Measurements from ENCODE around the gene MYADML2.

MYADML2 gene

GRCh38 chr17:81902023-81902652, 44.9 kb downstream of the MYADML2 start, which contains the start of gene NPB:
Gene NPB, plus strand, starts transcription at chr17:81902238. Its CDS starts 40 bp downstream, at chr17:81902278.
- no peak for TF ChIP-seq CTCF (IDR thresholded peaks at IDR 0.05)
- no peaks in the 10 kb centered on the region for H3K9me3 ChIP-seq
- H3K27me3 ChIP-seq, result peaks cover 34% of the 10 kb centered on the region
- no peak within 1 kb of the TSS for H3K27ac ChIP-seq
- peaks cover 0 to 10% of the 10 kb centered on the region in 2 experiments for H3K4me1 ChIP-seq (ENCODE audit: control insufficient read depth in 1 of 2, insufficient read depth in 1 of 2, low read depth in 1 of 2, low read length in 1 of 2)
- no peak within 1 kb of the TSS for H3K4me3 ChIP-seq (ENCODE audit: low read depth in 1 of 2, low read length in 1 of 2)
- H3K36me3 ChIP-seq, result peaks cover 48% of the 10 kb centered on the region

GRCh38 chr17:81901167-81902022, 45.6 kb downstream of the MYADML2 start:
- H3K4me3 ChIP-seq (ENCODE audit: low read depth in 1 of 2, low read length in 1 of 2), result no peak overlapping the region
- no peak overlapping the region for H3K27ac ChIP-seq
- no peak for TF ChIP-seq CTCF (IDR thresholded peaks at IDR 0.05)
- H3K27me3 ChIP-seq, result peaks cover 34% of the 10 kb centered on the region
- H3K36me3 ChIP-seq, result peaks cover 53% of the 10 kb centered on the region
- H3K4me1 ChIP-seq (ENCODE audit: control insufficient read depth in 1 of 2, insufficient read depth in 1 of 2, low read depth in 1 of 2, low read length in 1 of 2), result peaks cover 0 to 10% of the 10 kb centered on the region in 2 experiments
- no peaks in the 10 kb centered on the region for H3K9me3 ChIP-seq

- Histone ChIP-seq H3K27me3 (peaks cover 34% of the 10 kb centered on the region), H3K27ac (no peak overlapping the region), H3K4me3 (ENCODE audit: low read depth in 1 of 2, low read length in 1 of 2) (no peak overlapping the region), H3K4me1 (ENCODE audit: control insufficient read depth in 1 of 2, insufficient read depth in 1 of 2, low read depth in 1 of 2, low read length in 1 of 2) (peaks cover 0 to 10% of the 10 kb centered on the region in 2 experiments), H3K9me3 (no peaks in the 10 kb centered on the region), H3K36me3 (peaks cover 64% of the 10 kb centered on the region)
- TF ChIP-seq CTCF (IDR thresholded peaks at IDR 0.05), result no peak
Measured at GRCh38 chr17:81900181-81900820, 46.7 kb downstream of the MYADML2 start.

- TF ChIP-seq CTCF (IDR thresholded peaks at IDR 0.05), result no peak
Measured at GRCh38 chr17:81899514-81900166, 47.4 kb downstream of the MYADML2 start.

GRCh38 chr17:81898885-81899284, 48.1 kb downstream of the MYADML2 start:
- peaks cover 68% of the 10 kb centered on the region for H3K36me3 ChIP-seq

More at GRCh38 chr17:81899514-81900166, 47.4 kb downstream of the MYADML2 start:
- Histone ChIP-seq H3K27ac (no peak overlapping the region), H3K4me3 (ENCODE audit: low read depth in 1 of 2, low read length in 1 of 2) (no peak overlapping the region), H3K36me3 (peaks cover 69% of the 10 kb centered on the region), H3K9me3 (no peaks in the 10 kb centered on the region), H3K4me1 (ENCODE audit: control insufficient read depth in 1 of 2, insufficient read depth in 1 of 2, low read depth in 1 of 2, low read length in 1 of 2) (peaks cover 0 to 10% of the 10 kb centered on the region in 2 experiments), H3K27me3 (peaks cover 34% of the 10 kb centered on the region)

More at GRCh38 chr17:81898885-81899284, 48.1 kb downstream of the MYADML2 start:
- no peak overlapping the region for H3K27ac ChIP-seq
- no peak overlapping the region for H3K4me3 ChIP-seq (ENCODE audit: low read depth in 1 of 2, low read length in 1 of 2)
- H3K27me3 ChIP-seq, result peaks cover 33% of the 10 kb centered on the region
- TF ChIP-seq CTCF (IDR thresholded peaks at IDR 0.05), result no peak
- no peaks in the 10 kb centered on the region for H3K9me3 ChIP-seq
- H3K4me1 ChIP-seq (ENCODE audit: control insufficient read depth in 1 of 2, insufficient read depth in 1 of 2, low read depth in 1 of 2, low read length in 1 of 2), result peaks cover 0 to 10% of the 10 kb centered on the region in 2 experiments
